Measurements from ENCODE around the gene ERP27.

GRCh38 chr12:14956024-14956891 is 17.9 kb upstream of the ERP27 start:
- no peak for TF ChIP-seq TARDBP (IDR thresholded peaks at IDR 0.05)
- TF ChIP-seq FOXA1 (IDR thresholded peaks at IDR 0.05), result no peak
- no peak for TF ChIP-seq SUZ12 (IDR thresholded peaks at IDR 0.05)
- TF ChIP-seq ZNF384 (IDR thresholded peaks at IDR 0.05), result no peak
